GM23338 (cell line): ENCODE data around the gene STX4. TPM values are rescaled to one million over a fixed set of nuclear protein-coding genes. Genes with fewer than 3 reads are reported as not detected.
A peak's percentile ranks its signal among the peaks of the same experiment; 100 is the strongest.

Experiments used
- ATAC-seq: fragments of 200-7000 bp; cut with Tn5 transposase; 3 replicates; pipeline ENCODE4 v1.9.1; 2020
- DNase-seq: peaks from one replicate; pipeline ENCODE4 v3.0.0-alpha.2; 2015; ENCODE audit warnings: low spot score
- H2AFZ ChIP-seq: fragments of 200-600 bp; sonication (generic); 2 replicates; pipeline ENCODE4 v1.8.0; 2016; ENCODE audit warnings: antibody characterized with exemption, mild to moderate bottlenecking, moderate library complexity
- H3F3A ChIP-seq: fragments of 200-600 bp; sonication (generic); replicated peaks from 2 replicates; pipeline ENCODE4 v1.8.0; 2017; ENCODE audit warnings: antibody characterized with exemption, mixed run types, low read depth
- H3K27ac ChIP-seq: fragments of 200-600 bp; sonication (generic); 2 replicates; pipeline ENCODE4 v1.6.1; 2016; ENCODE audit warnings: low read depth
- H3K27me3 ChIP-seq: fragments of 200-600 bp; sonication (generic); 2 replicates; pipeline ENCODE4 v1.8.0; 2016; ENCODE audit warnings: mild to moderate bottlenecking, mixed run types, moderate library complexity; ENCODE audit not compliant: insufficient read depth
- H3K36me3 ChIP-seq: fragments of 200-600 bp; sonication (generic); 2 replicates; pipeline ENCODE4 v1.8.0; 2016; ENCODE audit warnings: mild to moderate bottlenecking; ENCODE audit not compliant: insufficient read depth
- H3K4me1 ChIP-seq: fragments of 200-600 bp; sonication (generic); 2 replicates; pipeline ENCODE4 v1.8.0; 2016; ENCODE audit warnings: mild to moderate bottlenecking, moderate library complexity; ENCODE audit not compliant: insufficient read depth
- H3K4me2 ChIP-seq: fragments of 200-600 bp; sonication (generic); 2 replicates; pipeline ENCODE4 v1.7.1; 2017; ENCODE audit warnings: mixed run types
- H3K4me3 ChIP-seq: fragments of 200-600 bp; sonication (generic); 2 replicates; pipeline ENCODE4 v1.6.1; 2016; ENCODE audit warnings: mixed run types
- H3K79me2 ChIP-seq: fragments of 200-600 bp; sonication (generic); replicated peaks from 2 replicates; pipeline ENCODE4 v1.8.0; 2017; ENCODE audit warnings: mild to moderate bottlenecking; ENCODE audit not compliant: insufficient read depth
- H3K9me2 ChIP-seq: fragments of 200-600 bp; sonication (generic); 2 replicates; pipeline ENCODE4 v1.8.0; 2017; ENCODE audit not compliant: insufficient read depth
- H4K20me1 ChIP-seq: fragments of 200-600 bp; sonication (generic); replicated peaks from 2 replicates; pipeline ENCODE4 v1.8.0; 2017; ENCODE audit warnings: mild to moderate bottlenecking; ENCODE audit not compliant: insufficient read depth
- H3K27ac Mint-ChIP-seq: 2 replicates; pipeline ENCODE4 v1.8.0; 2020; ENCODE audit warnings: inconsistent platforms, mild to moderate bottlenecking, moderate library complexity, mixed read lengths
- H3K27me3 Mint-ChIP-seq: 3 replicates; pipeline ENCODE4 v1.8.0; 2022; ENCODE audit warnings: low read depth, mild to moderate bottlenecking, moderate library complexity, mixed read lengths, inconsistent platforms; ENCODE audit not compliant: insufficient read depth, poor library complexity
- H3K36me3 Mint-ChIP-seq: 3 replicates; pipeline ENCODE4 v1.8.0; 2021; ENCODE audit warnings: low read depth, mild to moderate bottlenecking, inconsistent platforms, moderate library complexity, mixed read lengths
- H3K4me1 Mint-ChIP-seq: 3 replicates; pipeline ENCODE4 v1.8.0; 2020; ENCODE audit warnings: mild to moderate bottlenecking, inconsistent platforms, mixed read lengths
- H3K4me3 Mint-ChIP-seq: 3 replicates; pipeline ENCODE4 v1.8.0; 2021; ENCODE audit warnings: moderate library complexity, mild to moderate bottlenecking, inconsistent platforms, mixed read lengths
- H3K9me3 Mint-ChIP-seq: 3 replicates; pipeline ENCODE4 v1.8.0; 2020; ENCODE audit warnings: moderate library complexity, mild to moderate bottlenecking, inconsistent platforms, mixed read lengths
- CREB1 ChIP-seq: fragments of 250-450 bp; sonication (Bioruptor Pico); IDR thresholded peaks from 2 replicates; pipeline ENCODE4 v1.5.0; 2020; ENCODE audit warnings: low read depth, mild to moderate bottlenecking, moderate library complexity
- CTCF ChIP-seq, 2 experiments: fragments of 200-600 bp in 1 of 2; sonication (generic) in 1 of 2; conservative IDR thresholded peaks; 2 replicates each; pipeline versions ENCODE4 v1.5.1 to v1.6.1; 2016 to 2017; ENCODE audit warnings: antibody characterized with exemption in 2 of 2, low read depth in 2 of 2, mild to moderate bottlenecking in 2 of 2, moderate library complexity in 1 of 2
- ETS1 ChIP-seq: IDR thresholded peaks from 2 replicates; pipeline ENCODE4 v1.6.1; 2016; ENCODE audit warnings: antibody characterized with exemption
- EZH2 ChIP-seq: fragments of 200-600 bp; sonication (generic); IDR thresholded peaks from one replicate; pipeline ENCODE4 v1.8.0; 2017; ENCODE audit warnings: antibody characterized with exemption, mild to moderate bottlenecking, low read depth; ENCODE audit not compliant: unreplicated experiment
- EZH2phosphoT487 ChIP-seq: fragments of 200-600 bp; sonication (generic); IDR thresholded peaks from one replicate; pipeline ENCODE4 v1.8.1; 2018; ENCODE audit warnings: antibody characterized with exemption; ENCODE audit not compliant: unreplicated experiment
- NANOG ChIP-seq: IDR thresholded peaks from 2 replicates; pipeline ENCODE4 v1.6.1; 2016; ENCODE audit warnings: antibody characterized with exemption, borderline replicate concordance
- POLR2AphosphoS5 ChIP-seq: IDR thresholded peaks from 2 replicates; pipeline ENCODE4 v1.6.1; 2016; ENCODE audit warnings: antibody characterized with exemption, low read depth
- REST ChIP-seq: IDR thresholded peaks from one replicate; pipeline ENCODE4 v1.6.1; 2018; ENCODE audit warnings: antibody characterized with exemption; ENCODE audit not compliant: unreplicated experiment
- STAT1 ChIP-seq: IDR thresholded peaks from one replicate; pipeline ENCODE4 v1.6.1; 2016; ENCODE audit warnings: antibody characterized with exemption; ENCODE audit not compliant: unreplicated experiment
- ZNF114 ChIP-seq: fragments of 250-450 bp; sonication (Bioruptor Pico); IDR thresholded peaks from 2 replicates; pipeline ENCODE4 v1.5.0; 2020; ENCODE audit warnings: mild to moderate bottlenecking, moderate library complexity
- ZNF331 ChIP-seq: fragments of 250-450 bp; sonication (Bioruptor Pico); IDR thresholded peaks from 2 replicates; pipeline ENCODE4 v1.5.0; 2020; ENCODE audit warnings: low read depth, mild to moderate bottlenecking, moderate library complexity
- ZNF462 ChIP-seq: fragments of 250-450 bp; sonication (Bioruptor Pico); IDR thresholded peaks from 2 replicates; pipeline ENCODE4 v1.5.0; 2020; ENCODE audit warnings: mild to moderate bottlenecking, moderate library complexity
- polyA plus RNA-seq: library from polyadenylated mRNA; unstranded; fragments of >200 nt; fragmentation: Nextera tagmentation; extraction: Ambion mirVana; gene quantifications from 2 replicates; pipeline ENCODE4 v1.2.1, GENCODE V29; 2016
- total RNA-seq: library from RNA; depleted of rRNA; stranded (reverse); fragments of >200 nt; shearing (Covaris generic); gene quantifications from 2 replicates; pipeline ENCODE4 v1.2.3, GENCODE V29; 2014

The STX4 gene
- total and polyA plus RNA-seq, 2 experiments from 2014 or later: 13.0 to 39.3 TPM

- no peaks in the 10 kb centered on the region; the same call in 2 of the 3 replicates for H3K9me3 Mint-ChIP-seq
- no peaks in the 10 kb centered on the region for H3K9me2 ChIP-seq
- ATAC-seq: no peak
Measured at GRCh38 chr16:30987581-30988190, 45.7 kb upstream of the STX4 start.

More at GRCh38 chr16:30987581-30988190, 45.7 kb upstream of the STX4 start:
- H3K36me3 ChIP-seq: peaks cover 4% of the 10 kb centered on the region; the same call in 1 of the 2 replicates
- no peak overlapping the region for H3K4me3 ChIP-seq
- peaks cover 13% of the 10 kb centered on the region for H3F3A ChIP-seq
- H4K20me1 ChIP-seq: no peaks in the 10 kb centered on the region; the same call in 1 of the 2 replicates
- H3K4me1 Mint-ChIP-seq: peaks cover 6% of the 10 kb centered on the region; the same call in 2 of the 3 replicates
- no peaks in the 10 kb centered on the region for H3K4me1 ChIP-seq
- no peak overlapping the region for H3K4me3 Mint-ChIP-seq
- DNase-seq: peak; percentile 47
- no peak overlapping the region for H3K27ac ChIP-seq
- peaks cover 15% of the 10 kb centered on the region for H3K27me3 Mint-ChIP-seq
- no peaks in the 10 kb centered on the region for H3K79me2 ChIP-seq
- no peak overlapping the region for H3K27ac Mint-ChIP-seq
- TF ChIP-seq ZNF462 (CRISPR knock-in tag) (no peak), ETS1 (no peak), STAT1 (no peak), POLR2AphosphoS5 (no peak), CREB1 (CRISPR knock-in tag) (no peak), CTCF (conservative IDR thresholded peaks at IDR 0.05; ENCODE audit: low read depth in 2 of 2) (no peak), ZNF114 (CRISPR knock-in tag) (no peak), EZH2phosphoT487 (no peak), EZH2 (no peak), REST (no peak), ZNF331 (CRISPR knock-in tag) (no peak), NANOG (no peak)
- no peak overlapping the region for H2AFZ ChIP-seq
- H3K4me2 ChIP-seq: no peak overlapping the region
- no peaks in the 10 kb centered on the region for H3K27me3 ChIP-seq
- peaks cover 10% of the 10 kb centered on the region for H3K36me3 Mint-ChIP-seq
